CD4-positive, alpha-beta T cell (primary cell): ENCODE data around the gene IRX2. TPM values are rescaled to one million over a fixed set of nuclear protein-coding genes. Genes with fewer than 3 reads are reported as not detected.

Experiments used
- ATAC-seq: fragments of 200-7000 bp; cut with Tn5 transposase; one replicate; pipeline ENCODE4 v1.10.0; 2022; ENCODE audit warnings: mild to moderate bottlenecking; ENCODE audit not compliant: poor library complexity
- CTCF ChIA-PET: fragments of 350-600 bp; sonication (Branson Sonifier 250); formaldehyde crosslinking; loops from one replicate; lab custom pipeline; 2021; ENCODE audit warnings: antibody characterized with exemption, inconsistent platforms; lab: Charles Lee
- POLR2A ChIA-PET: fragments of 350-600 bp; sonication (Branson Sonifier 250); formaldehyde crosslinking; loops from one replicate; lab custom pipeline; 2021; ENCODE audit warnings: antibody characterized with exemption, inconsistent platforms; lab: Charles Lee
- DNase-seq, 14 experiments: peaks; one replicate each; pipeline ENCODE4 v3.0.0-alpha.2; 2013 to 2020; ENCODE audit warnings: mixed read lengths in 2 of 14
- H3K27ac ChIP-seq, 2 donors: one replicate each; pipeline versions ENCODE4 v1.5.1 to v1.7.0; 2013; ENCODE audit warnings: low read length in 2 of 2, low read depth in 1 of 2, mild to moderate bottlenecking in 1 of 2
- H3K27me3 ChIP-seq, 2 experiments: 1 replicate in 1 of 2; 2 replicates in 1 of 2; pipeline versions ENCODE4 v1.6.1 to v1.7.0; 2013; ENCODE audit warnings: low read length in 2 of 2, control low read depth in 1 of 2, mild to moderate bottlenecking in 1 of 2, moderate library complexity in 1 of 2; ENCODE audit not compliant: insufficient read depth in 2 of 2, control insufficient read depth in 1 of 2
- H3K36me3 ChIP-seq: one replicate; pipeline ENCODE4 v1.6.1; 2013; ENCODE audit warnings: low read length, control low read depth; ENCODE audit not compliant: insufficient read depth
- H3K4me1 ChIP-seq: one replicate; pipeline ENCODE4 v1.6.1; 2013; ENCODE audit warnings: low read length, control low read depth; ENCODE audit not compliant: insufficient read depth
- H3K4me3 ChIP-seq: one replicate; pipeline ENCODE4 v1.5.1; 2013; ENCODE audit warnings: mild to moderate bottlenecking, low read length, moderate library complexity
- H3K9me3 ChIP-seq, 2 experiments: 1 replicate in 1 of 2; 2 replicates in 1 of 2; pipeline versions ENCODE4 v1.6.1 to v1.7.0; 2013; ENCODE audit warnings: low read length in 2 of 2, mild to moderate bottlenecking in 2 of 2, control low read depth in 1 of 2, moderate library complexity in 1 of 2; ENCODE audit not compliant: control insufficient read depth in 1 of 2, insufficient read depth in 1 of 2
- H3K27ac Mint-ChIP-seq: one replicate; pipeline ENCODE4 v1.8.0; 2020; ENCODE audit warnings: mixed read lengths
- H3K27me3 Mint-ChIP-seq: one replicate; pipeline ENCODE4 v1.8.0; 2021; ENCODE audit warnings: mixed read lengths
- H3K36me3 Mint-ChIP-seq: one replicate; pipeline ENCODE4 v1.8.0; 2021; ENCODE audit warnings: low read depth, mixed read lengths
- H3K4me1 Mint-ChIP-seq: one replicate; pipeline ENCODE4 v1.8.0; 2021; ENCODE audit warnings: low read depth, mixed read lengths
- H3K4me3 Mint-ChIP-seq: one replicate; pipeline ENCODE4 v1.8.0; 2020; ENCODE audit warnings: mild to moderate bottlenecking, mixed read lengths
- H3K9me3 Mint-ChIP-seq: one replicate; pipeline ENCODE4 v1.8.0; 2020; ENCODE audit warnings: mixed read lengths
- intact Hi-C, 2 experiments: fragments of 100-400 bp; cut with DNase I in 1 of 2; cut with micrococcal nuclease in 1 of 2; formaldehyde crosslinking; loops; one replicate each; pipeline versions ENCODE4 v1.15.1 to v1.9.0; 2023 to 2025; cut with DNase I, micrococcal nuclease
- total RNA-seq, 174 experiments: library from RNA in 2 of 174; stranded (reverse) in 2 of 174; gene quantifications; one replicate each; pipeline ENCODE4 v1.2.3 and lab custom pipeline; 2021 to 2026
- TF ChIP-seq, protein P1 (sequence below): fragments of 200-600 bp; IDR thresholded peaks from one replicate; pipeline ENCODE4 v1.8.0; 2022; ENCODE audit warnings: antibody characterized with exemption, mild to moderate bottlenecking

Gene IRX2
- total RNA-seq, 2 experiments from 2014 or later = not detected

GRCh38 chr5:2703615-2704014 is 47.9 kb downstream of the IRX2 start:
- Mint-ChIP-seq H3K9me3 (no peaks in the 10 kb centered on the region), H3K4me3 (no peak overlapping the region), H3K27ac (no peak overlapping the region), H3K4me1 (no peaks in the 10 kb centered on the region), H3K36me3 (no peaks in the 10 kb centered on the region), H3K27me3 (no peaks in the 10 kb centered on the region)
- POLR2A ChIA-PET = no interaction called here
- TF ChIP-seq, protein P1, sequence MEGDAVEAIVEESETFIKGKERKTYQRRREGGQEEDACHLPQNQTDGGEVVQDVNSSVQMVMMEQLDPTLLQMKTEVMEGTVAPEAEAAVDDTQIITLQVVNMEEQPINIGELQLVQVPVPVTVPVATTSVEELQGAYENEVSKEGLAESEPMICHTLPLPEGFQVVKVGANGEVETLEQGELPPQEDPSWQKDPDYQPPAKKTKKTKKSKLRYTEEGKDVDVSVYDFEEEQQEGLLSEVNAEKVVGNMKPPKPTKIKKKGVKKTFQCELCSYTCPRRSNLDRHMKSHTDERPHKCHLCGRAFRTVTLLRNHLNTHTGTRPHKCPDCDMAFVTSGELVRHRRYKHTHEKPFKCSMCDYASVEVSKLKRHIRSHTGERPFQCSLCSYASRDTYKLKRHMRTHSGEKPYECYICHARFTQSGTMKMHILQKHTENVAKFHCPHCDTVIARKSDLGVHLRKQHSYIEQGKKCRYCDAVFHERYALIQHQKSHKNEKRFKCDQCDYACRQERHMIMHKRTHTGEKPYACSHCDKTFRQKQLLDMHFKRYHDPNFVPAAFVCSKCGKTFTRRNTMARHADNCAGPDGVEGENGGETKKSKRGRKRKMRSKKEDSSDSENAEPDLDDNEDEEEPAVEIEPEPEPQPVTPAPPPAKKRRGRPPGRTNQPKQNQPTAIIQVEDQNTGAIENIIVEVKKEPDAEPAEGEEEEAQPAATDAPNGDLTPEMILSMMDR = no peak
- CTCF ChIA-PET = no interaction called here
- Histone ChIP-seq H3K36me3 (no peaks in the 10 kb centered on the region), H3K4me1 (no peaks in the 10 kb centered on the region), H3K27me3 (no peaks in the 10 kb centered on the region), H3K27ac (no peak overlapping the region), H3K9me3 (peaks cover 0 to 46% of the 10 kb centered on the region in 2 experiments), H3K4me3 (no peak overlapping the region)
- no peak for DNase-seq
- intact Hi-C loops = no loop called here
- ATAC-seq = no peak

DNA sequence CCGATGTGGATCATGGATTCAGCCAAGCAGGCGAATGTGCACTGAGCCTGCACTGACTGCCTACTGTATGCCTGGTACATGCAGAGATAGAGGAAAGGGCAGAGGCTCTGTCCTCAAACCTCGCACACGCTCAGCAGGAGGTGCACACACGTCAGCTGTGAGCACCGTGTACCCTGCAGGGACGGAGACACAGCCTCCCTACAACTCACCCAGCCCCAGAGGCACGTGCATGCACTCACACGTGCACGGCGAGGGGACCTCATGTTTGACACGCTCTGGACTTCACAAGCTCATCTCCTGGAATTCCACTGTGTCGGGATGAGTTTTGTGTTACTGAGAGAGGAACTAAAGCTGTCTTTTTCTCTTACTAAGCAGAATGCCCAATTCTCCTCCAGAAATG is 48.4 kb downstream of the IRX2 start:
- Mint-ChIP-seq H3K9me3 (no peaks in the 10 kb centered on the region), H3K4me3 (no peak overlapping the region), H3K4me1 (no peaks in the 10 kb centered on the region), H3K27ac (no peak overlapping the region), H3K27me3 (no peaks in the 10 kb centered on the region), H3K36me3 (no peaks in the 10 kb centered on the region)
- H3K4me1 ChIP-seq = no peaks in the 10 kb centered on the region
- H3K36me3 ChIP-seq = no peaks in the 10 kb centered on the region
- H3K27me3 ChIP-seq = no peaks in the 10 kb centered on the region
- intact Hi-C loops = no loop called here
- H3K4me3 ChIP-seq = no peak overlapping the region
- TF ChIP-seq, protein P1 = no peak
- ATAC-seq (no peak), DNase-seq (no peak)
- H3K9me3 ChIP-seq = peaks cover 0 to 43% of the 10 kb centered on the region in 2 experiments
- POLR2A ChIA-PET = no interaction called here
- CTCF ChIA-PET = no interaction called here
- H3K27ac ChIP-seq = no peak overlapping the region

DNA sequence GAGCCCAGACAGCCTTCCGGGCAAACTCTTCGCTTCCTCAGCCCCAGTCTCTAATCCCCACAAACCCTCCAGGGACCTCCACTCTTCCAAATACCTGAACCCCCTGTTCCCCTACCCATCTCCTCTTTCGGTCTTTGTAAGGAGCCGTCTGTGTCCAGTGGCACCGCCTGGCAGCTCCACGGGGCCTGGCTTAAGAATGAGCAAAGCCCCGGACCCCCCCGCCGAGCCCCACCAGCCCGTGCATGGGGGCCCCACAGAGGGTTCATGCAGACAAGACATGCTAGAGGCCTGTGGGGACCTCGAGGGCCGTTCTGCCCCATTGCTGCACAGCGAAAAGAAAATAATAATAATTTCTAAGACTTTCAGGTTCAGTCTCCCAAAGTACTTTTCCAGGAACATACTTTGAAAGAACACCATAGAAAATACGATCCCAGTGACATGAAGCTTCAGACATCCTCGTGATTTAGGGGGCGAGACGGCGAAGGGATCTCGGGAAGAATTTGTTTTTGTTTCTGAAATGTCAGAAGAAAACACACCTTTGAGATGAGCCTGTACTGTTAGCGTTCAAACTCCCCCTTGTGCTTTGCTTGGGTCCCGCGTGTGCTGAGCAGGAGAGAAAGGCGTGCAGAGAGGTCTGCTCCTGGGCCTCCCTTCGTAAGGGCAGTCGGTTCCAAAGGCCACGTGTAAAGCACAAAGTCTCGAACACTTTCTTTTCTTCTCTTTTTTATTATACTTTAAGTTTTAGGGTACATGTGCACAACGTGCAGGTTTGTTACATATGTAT is 49.2 kb downstream of the IRX2 start:
- TF ChIP-seq, protein P1 = no peak
- Histone ChIP-seq H3K27ac (no peak overlapping the region), H3K4me1 (no peaks in the 10 kb centered on the region), H3K36me3 (no peaks in the 10 kb centered on the region), H3K27me3 (no peaks in the 10 kb centered on the region), H3K9me3 (peaks cover 0 to 50% of the 10 kb centered on the region in 2 experiments), H3K4me3 (no peak overlapping the region)
- no peak for DNase-seq
- H3K4me3 Mint-ChIP-seq = no peak overlapping the region
- no peaks in the 10 kb centered on the region for H3K4me1 Mint-ChIP-seq
- no peak for ATAC-seq
- no peaks in the 10 kb centered on the region for H3K36me3 Mint-ChIP-seq
- H3K9me3 Mint-ChIP-seq = no peaks in the 10 kb centered on the region
- CTCF ChIA-PET = no interaction called here
- intact Hi-C loops = no loop called here
- POLR2A ChIA-PET = no interaction called here
- H3K27me3 Mint-ChIP-seq = no peaks in the 10 kb centered on the region
- H3K27ac Mint-ChIP-seq = no peak overlapping the region
